GM03348 (cell line): Measurements from ENCODE around the gene NPTX2.

Experiments used
- DNase-seq: peaks from one replicate; pipeline ENCODE4 v3.0.0; 2012; ENCODE audit warnings: low spot score

Gene NPTX2

DNA sequence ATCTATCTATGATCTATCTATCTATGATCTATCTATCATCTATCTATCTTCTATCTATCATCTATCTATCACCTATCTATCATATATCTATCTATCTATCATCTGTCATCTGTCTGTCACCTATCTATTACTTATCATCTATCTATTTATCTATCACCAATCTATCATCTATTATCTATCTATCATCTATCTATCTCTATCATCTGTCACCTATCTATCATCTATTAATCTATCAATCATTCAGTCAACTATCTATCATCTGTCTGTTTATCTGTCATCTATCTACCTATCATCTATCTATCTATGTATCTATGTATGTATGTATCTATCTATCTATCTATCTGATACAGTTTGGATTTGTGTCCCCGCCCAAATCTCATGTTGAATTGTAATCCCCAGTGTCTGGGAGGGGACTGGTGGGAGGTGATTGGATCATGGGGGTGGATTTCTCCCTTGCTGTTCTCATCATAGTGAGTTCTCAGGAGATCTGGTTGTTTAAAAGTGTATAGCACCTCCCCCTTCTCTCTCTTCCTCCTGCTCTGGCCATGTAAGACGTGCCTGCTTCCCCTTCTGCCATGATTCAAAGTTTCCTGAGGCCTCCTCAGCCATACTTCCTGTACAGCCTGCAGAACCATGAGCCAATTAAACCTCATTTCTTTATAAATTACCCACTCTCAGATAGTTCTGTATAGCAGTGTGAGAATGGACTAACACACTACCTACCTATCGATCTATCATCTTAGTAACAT, 37.6 kb downstream of the NPTX2 start:
- DNase-seq = no peak

DNA sequence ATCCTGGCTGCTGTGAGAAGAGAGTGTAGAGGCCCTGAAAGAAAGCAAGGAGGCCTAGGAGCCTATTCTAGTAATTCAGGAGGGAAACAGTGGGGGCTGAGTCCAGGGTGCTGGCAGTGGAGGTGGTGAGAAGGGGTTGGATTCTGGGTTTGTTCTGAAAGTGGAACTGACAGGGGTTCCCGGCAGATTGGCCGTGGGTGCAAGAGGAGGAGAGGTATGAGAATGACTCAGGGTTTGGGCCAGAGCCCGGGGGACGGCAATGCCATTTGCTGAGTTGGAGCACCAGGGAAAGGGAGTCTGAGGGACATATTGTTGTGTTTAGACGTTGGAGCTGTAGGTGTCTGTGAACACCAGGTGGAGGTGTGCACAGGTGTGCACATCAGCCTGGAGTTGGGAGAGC, 38.5 kb downstream of the NPTX2 start:
- no peak for DNase-seq

DNA sequence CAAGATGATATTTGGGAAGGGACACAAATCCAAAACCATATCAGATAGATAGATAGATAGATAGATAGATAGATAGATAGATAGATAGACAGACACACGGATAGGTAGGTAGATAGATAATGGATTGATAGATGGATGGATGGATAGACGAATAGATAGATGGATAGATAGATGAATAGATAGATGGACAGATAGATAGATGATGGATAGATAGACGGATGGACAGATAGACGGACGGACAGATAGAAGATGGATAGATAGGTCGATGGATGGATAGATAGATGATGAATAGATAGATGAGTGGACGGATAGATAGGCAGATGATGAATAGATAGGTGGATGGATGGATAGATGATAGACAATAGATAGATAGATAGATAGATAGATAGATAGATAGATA, 39.8 kb downstream of the NPTX2 start:
- no peak for DNase-seq

- no peak for DNase-seq
These were observed 40.7 kb downstream of the NPTX2 start for GRCh38 chr7:98657736-98658135.

GRCh38 chr7:98659756-98660155, 42.7 kb downstream of the NPTX2 start:
- no peak for DNase-seq

DNA sequence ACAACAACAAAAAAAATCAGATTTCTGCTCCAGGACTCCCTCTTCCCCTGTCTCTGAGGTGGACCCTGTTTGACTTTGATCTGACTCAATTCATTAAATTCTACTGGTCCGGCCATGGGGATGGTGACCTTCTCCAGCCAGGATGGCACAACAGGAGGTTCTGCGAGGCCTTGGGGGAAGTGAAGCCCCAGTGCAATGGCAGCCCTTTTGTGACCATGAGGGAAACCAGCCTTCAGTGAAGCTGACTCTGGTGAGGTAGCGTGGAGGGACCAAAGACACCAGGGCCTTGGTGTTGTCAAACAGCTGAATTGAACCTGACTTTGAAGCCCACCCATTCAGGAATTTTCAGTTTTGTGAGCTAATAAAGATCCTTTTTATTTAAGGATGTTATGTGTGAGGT, 44.5 kb downstream of the NPTX2 start:
- no peak for DNase-seq

DNA sequence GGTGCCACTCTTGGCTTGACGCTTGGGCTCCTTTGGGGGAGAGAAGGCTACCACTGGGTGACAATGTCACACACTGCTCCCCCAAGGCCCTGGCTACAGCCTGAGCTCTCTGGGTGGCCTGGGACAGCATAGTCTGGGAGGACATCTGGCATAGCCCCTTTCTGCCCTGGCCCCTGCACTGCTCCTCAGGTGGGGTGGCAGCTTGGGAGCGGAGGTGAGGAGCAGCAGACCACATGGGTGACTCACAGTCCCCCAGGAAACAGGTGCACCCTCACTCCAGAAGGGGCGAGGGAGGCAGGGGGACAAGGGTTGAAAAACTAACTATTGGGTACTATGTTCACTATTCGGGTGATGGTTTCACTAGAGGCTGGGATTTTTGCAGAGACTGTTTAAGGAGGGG, 45.2 kb downstream of the NPTX2 start:
- DNase-seq = no peak

- DNase-seq = no peak
These were observed 47.8 kb downstream of the NPTX2 start for GRCh38 chr7:98664882-98665281.

- DNase-seq = no peak
These were observed 51.2 kb downstream of the NPTX2 start for GRCh38 chr7:98668255-98668654.

GRCh38 chr7:98669329-98670000, 52.4 kb downstream of the NPTX2 start:
- no peak for DNase-seq

DNA sequence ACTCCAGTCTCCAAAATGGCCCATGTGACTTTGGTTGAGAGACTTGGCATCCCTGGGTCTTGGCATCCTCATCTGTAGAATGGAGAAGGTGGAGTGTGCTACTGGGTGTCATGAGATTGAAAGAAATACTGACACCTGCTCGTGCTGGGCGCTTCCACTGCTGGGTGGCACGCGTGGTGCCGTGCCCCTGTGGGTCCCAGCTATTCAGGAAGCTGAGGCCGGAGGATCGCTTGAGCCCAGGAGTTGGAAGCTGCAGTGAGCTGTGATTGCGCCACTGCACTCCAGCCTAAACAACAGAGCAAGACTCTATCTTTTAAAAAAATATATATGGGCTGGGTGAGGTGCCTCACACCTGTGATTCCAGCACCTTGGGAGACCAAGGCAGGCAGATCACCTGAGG, 53.1 kb downstream of the NPTX2 start:
- DNase-seq = no peak

GRCh38 chr7:98671733-98672331, 54.7 kb downstream of the NPTX2 start:
- DNase-seq = no peak

- DNase-seq = no peak
These were observed 57.4 kb downstream of the NPTX2 start for GRCh38 chr7:98674461-98674860.

DNA sequence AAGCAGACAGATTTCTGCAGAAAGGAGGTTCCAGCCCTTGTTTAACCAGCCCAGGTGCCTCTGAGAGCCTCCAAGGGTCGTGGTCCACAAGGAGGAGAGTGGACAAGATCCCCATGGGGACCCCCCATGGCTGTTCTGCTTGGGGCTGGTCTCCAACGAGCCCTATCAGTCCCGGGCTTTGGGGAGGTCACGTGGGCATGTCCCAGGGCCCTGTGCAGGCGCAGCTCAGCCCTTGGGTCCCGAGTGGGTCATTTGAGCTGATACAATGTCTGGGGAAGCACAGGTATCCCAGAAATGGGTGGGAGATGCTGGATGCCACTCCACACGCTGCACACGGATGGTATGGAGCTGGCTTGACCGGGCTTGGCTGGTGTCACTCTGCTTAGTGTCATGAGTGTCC, 57.8 kb downstream of the NPTX2 start:
- DNase-seq = no peak

DNA sequence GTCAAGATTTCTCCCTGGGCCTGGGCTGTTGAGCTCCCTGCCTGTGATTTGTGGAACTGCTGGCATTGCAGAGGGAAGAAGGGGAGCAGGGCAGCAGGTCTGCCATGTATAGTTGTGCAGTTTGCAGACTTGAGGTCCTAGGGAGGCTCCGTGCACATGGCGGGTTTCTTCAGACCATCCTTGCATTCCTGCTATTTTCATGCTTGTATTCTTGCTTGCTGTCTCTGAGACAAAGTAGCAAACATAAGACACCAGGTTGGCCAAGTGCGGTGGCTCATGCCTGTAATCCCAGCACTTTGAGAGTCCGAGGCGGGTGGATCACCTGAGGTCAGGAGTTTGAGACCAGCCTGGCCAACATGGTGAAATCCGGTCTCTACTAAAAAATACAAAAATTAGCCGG, 61.1 kb downstream of the NPTX2 start:
- no peak for DNase-seq
